Coronary artery (tissue), 2 donors: ENCODE results near the gene BTBD17.

Experiments
- DNase-seq: peaks from one replicate; pipeline ENCODE4 v3.0.0-alpha.2; 2017; ENCODE audit warnings: low spot score
- H3K27ac ChIP-seq, 2 donors: fragments of 200-600 bp; sonication (generic); one replicate each; pipeline ENCODE4 v1.5.1; 2016 to 2019
- H3K4me3 ChIP-seq: fragments of 200-600 bp; sonication (generic); 2 replicates; pipeline ENCODE4 v1.5.1; 2016; ENCODE audit warnings: mild to moderate bottlenecking, moderate library complexity
- TF ChIP-seq, protein P1 (sequence below): fragments of 200-600 bp; sonication (generic); IDR thresholded peaks from one replicate; pipeline ENCODE4 v1.5.1; 2019; ENCODE audit warnings: antibody characterized with exemption

BTBD17 gene

DNA sequence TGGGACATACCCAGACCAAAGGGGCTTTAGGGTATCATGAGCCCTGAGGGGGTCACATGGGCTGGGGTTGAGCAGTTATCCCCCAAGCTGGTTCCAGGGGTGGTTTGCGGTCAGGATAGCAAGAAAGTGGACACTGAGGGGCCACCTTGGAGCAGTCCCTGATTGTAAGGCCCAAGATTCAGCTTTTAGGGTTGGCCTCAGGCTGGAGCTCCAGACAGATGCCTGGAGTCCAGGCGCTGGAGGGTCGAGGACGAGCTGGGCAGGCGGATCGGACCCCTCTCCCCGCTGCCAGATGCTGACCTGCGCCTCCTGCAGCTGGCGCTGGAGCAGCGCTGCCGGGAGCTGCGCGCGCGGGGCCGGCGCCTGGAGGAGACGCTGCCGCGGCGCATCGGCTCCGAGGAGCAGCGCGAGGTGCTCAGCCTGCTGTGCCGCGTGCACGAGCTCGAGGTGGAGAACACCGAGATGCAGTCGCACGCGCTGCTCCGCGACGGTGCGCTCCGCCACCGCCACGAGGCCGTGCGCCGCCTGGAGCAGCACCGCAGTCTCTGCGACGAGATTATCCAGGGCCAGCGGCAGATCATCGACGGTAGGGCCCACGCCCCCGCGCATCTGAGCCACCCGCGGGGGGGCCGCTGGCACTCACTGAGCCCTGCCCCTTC lies 10.0 kb downstream of the BTBD17 start:
- Histone ChIP-seq H3K27ac (no peak overlapping the region), H3K4me3 (no peak overlapping the region)
- TF ChIP-seq, protein P1, sequence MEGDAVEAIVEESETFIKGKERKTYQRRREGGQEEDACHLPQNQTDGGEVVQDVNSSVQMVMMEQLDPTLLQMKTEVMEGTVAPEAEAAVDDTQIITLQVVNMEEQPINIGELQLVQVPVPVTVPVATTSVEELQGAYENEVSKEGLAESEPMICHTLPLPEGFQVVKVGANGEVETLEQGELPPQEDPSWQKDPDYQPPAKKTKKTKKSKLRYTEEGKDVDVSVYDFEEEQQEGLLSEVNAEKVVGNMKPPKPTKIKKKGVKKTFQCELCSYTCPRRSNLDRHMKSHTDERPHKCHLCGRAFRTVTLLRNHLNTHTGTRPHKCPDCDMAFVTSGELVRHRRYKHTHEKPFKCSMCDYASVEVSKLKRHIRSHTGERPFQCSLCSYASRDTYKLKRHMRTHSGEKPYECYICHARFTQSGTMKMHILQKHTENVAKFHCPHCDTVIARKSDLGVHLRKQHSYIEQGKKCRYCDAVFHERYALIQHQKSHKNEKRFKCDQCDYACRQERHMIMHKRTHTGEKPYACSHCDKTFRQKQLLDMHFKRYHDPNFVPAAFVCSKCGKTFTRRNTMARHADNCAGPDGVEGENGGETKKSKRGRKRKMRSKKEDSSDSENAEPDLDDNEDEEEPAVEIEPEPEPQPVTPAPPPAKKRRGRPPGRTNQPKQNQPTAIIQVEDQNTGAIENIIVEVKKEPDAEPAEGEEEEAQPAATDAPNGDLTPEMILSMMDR = no peak
- no peak for DNase-seq

DNA sequence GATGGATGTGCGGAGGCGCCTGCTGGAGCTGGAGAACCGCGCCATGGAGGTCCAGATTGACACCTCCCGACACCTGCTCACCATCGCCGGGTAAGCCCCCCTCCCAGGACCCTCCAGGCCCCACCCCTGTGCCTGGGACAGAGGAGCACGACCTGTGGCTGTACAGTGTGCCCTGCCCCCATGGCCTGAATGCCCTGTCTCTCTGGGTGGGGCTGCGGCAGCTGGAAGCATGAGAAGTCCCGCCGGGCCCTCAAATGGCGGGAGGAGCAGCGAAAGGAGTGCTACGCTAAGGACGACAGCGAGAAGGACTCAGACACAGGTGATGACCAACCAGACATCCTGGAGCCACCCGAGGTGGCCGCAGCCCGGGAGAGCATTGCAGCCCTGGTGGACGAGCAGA lies 11.2 kb downstream of the BTBD17 start:
- TF ChIP-seq, protein P1 = no peak
- H3K27ac ChIP-seq = no peak overlapping the region
- no peak for DNase-seq
- H3K4me3 ChIP-seq = no peak overlapping the region

DNA sequence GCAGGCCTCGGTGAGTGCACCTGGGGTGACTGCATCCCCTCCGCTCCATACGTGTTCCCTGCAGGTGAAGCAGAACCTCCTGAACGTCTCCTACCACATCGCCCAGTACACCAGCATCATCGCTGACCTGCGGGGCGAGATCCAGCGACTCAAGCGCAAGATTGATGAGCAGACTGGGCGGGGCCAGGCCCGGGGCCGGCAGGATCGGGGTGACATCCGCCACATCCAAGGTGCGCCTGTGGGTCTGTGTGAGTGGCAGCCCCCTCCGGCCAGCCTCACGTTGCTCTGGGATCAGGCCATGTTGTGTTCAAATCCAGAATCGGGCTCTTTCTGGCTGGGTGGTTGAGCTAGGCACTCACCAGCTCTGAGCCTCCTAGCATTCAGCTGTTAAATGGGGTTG lies 12.5 kb downstream of the BTBD17 start:
- Histone ChIP-seq H3K4me3 (no peak overlapping the region), H3K27ac (no peak overlapping the region)
- DNase-seq = no peak
- TF ChIP-seq, protein P1 = no peak

DNA sequence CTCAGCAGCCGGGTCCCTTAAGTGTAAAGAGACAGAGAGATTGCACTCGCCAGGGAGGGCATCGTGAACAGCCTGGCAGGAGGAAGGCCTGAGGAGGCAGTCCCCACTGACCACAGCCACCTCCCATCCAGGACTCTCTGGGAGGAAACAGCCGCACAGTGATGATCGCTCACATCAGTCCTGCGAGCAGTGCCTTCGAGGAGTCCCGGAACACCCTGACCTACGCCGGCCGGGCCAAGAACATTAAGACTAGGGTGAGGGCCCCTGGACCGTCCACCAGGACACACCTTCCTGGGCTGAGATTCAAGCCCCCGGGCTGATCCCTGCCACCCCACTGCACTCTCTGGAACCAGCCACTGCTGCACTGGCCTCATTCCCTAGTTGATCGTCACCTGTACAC lies 14.0 kb downstream of the BTBD17 start:
- TF ChIP-seq, protein P1 = no peak
- Histone ChIP-seq H3K4me3 (no peak overlapping the region), H3K27ac (no peak overlapping the region)
- no peak for DNase-seq

DNA sequence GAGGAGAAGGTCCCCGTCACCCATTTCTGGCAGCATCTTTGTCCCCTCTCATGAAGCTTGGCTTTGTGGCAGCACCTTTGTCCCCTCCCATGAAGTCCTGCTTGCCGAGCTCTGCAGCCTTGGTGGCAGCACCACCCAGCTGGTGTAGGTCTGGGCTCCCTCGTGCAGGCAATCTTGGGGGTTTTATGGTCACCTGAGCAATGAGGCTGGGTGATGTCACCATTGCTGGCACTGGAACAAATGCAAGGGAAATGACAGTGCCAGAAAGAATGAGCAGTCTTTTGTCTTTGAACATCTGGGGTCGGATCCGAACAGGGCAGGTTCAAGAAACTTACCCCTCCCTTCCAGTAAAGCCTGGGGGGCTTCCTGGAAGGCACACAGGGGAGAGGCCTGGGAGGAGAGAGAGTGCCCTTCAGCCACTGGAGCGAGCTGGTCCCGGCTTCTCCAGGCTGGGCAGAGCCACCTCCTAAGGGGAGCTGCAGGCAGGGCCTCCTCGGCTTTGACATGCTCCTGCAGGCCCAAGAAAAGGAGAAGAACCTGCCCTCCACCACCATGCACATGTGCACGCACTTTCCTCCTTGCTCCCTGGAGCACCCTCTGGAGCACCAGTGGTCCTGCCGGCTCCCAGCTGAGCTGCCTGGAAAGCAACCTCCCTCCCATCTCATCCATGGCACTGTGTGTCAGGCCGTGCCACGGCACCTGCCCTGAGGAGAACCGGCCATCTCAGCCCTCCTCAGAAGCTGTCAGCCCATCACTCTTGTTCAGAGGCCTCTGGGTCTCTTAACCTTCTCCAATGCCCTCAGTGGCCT lies 16.0 kb downstream of the BTBD17 start:
- TF ChIP-seq, protein P1 = no peak
- Histone ChIP-seq H3K27ac (no peak overlapping the region), H3K4me3 (no peak overlapping the region)
- DNase-seq = no peak

DNA sequence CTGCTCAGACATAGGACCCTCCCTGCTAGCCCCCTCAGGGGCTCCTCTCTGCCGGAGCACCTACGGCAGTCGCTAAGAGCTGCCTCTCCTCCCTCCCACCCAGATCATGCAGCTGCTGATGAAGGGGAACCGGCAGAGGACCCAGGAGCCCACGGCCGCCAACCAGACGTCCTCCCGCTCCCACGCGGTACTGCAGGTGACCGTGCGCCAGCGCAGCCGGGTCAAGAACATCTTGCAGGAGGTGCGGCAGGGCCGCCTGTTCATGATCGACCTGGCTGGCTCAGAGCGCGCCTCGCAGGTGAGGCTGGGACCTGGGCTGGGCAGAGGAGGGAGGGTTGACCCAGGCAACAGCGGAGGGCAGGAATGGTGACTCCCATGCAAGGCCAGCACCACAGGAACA lies 17.0 kb downstream of the BTBD17 start:
- no peak overlapping the region for H3K27ac ChIP-seq
- TF ChIP-seq, protein P1 = no peak
- no peak for DNase-seq
- H3K4me3 ChIP-seq = no peak overlapping the region
